D721Med (cell line): ENCODE data around the gene CCDC92.

Experiments used
- DNase-seq: peaks from one replicate; pipeline ENCODE4 v3.0.0; 2011; ENCODE audit warnings: low spot score; ENCODE audit not compliant: insufficient read length
- FAIRE-seq: peaks from 2 replicates; lab custom pipeline; 2011; peaks lifted over from hg19 to GRCh38; lab: Jason Lieb, UNC
- CTCF ChIP-seq: IDR thresholded peaks from 2 replicates; pipeline ENCODE4 v1.5.1; 2012; ENCODE audit warnings: mild to moderate bottlenecking, control low read depth; ENCODE audit not compliant: insufficient read depth; ENCODE audit errors: missing control alignments

The CCDC92 gene

DNA sequence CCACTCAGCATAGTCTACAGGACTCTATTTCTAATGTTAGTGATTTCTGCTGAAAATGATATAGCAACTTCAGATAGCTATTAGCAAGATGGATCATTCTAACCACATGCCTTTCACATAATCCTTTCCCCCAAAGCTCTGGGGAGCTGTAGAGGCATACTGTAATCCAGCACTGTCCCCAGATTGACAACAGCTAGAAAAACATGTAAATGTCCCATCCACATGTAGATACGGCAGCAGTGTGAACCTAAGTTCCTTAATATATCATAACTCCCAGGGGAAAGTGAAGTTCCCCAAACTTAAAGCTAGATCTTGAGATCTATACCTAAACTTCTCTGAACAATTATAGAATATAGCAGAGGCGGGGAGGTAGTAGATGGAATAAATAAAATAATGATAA lies 14.4 kb upstream of the CCDC92 start:
- no peak for TF ChIP-seq CTCF
- DNase-seq (no peak), FAIRE-seq (no peak)

DNA sequence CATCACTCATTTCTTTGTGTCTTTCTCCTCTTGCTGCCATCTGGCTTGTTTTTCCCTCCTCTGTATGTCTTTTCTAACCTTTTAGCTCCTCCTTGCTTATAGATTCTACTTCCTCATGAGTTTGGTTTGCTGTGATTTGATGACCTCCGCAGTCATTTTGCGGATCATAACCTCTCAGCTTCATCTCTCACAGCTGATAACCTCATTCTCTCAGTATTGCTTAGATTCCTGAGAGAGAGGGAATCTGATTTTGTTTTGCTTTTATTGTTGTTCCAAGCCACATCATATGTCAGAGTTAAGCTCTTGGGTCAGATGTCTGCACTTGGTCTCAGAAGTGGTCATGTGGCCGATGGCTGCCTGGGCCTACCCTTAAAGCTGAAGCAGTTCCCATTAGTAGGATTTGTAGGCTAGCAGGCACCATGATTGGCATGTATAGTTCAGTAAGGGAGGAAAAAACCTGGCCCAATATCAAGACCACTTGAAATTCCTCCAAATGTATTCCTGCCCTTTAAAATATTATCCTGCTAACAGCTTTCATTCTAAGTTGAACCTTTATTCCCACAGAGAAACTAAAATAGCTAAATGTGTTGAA lies 13.8 kb upstream of the CCDC92 start:
- no peak for DNase-seq
- FAIRE-seq: no peak
- TF ChIP-seq CTCF: no peak

DNA sequence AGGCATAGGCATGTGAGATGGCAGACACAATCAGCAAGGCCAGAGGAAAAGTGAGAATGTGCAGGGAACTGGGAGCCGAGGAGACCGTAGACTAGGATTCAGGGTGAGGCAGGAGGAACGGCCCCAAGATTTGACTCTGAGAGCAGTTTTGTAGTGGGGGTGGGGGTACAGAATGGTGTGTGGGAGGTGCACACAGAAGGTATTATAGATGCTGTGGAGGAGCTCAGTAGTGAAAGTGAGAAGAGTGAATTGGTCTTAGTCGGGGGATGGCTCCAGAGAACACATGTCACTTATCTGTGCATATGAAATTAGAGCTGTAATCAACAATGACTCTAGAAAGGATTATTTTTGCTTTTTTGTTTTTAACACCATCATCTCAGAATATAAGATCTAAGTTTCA lies 12.3 kb upstream of the CCDC92 start:
- TF ChIP-seq CTCF: no peak
- DNase-seq (no peak), FAIRE-seq (no peak)

- peak; percentile 62 for TF ChIP-seq CTCF
- DNase-seq (no peak), FAIRE-seq (peak; percentile 67)
Measured at GRCh38 chr12:123983822-123984485, 11.3 kb upstream of the CCDC92 start.

GRCh38 chr12:123982269-123982668 lies 9.6 kb upstream of the CCDC92 start:
- no peak for DNase-seq
- TF ChIP-seq CTCF: no peak
- FAIRE-seq: no peak

GRCh38 chr12:123979566-123979965 lies 6.9 kb upstream of the CCDC92 start:
- TF ChIP-seq CTCF: no peak
- FAIRE-seq (no peak), DNase-seq (no peak)

- no peak for FAIRE-seq
- no peak for DNase-seq
- no peak for TF ChIP-seq CTCF
Measured at GRCh38 chr12:123976227-123976826, 3.7 kb upstream of the CCDC92 start.
